OCI-LY3 (cell line): ENCODE results near the gene GALNT10.

Experiments used
- H2AFZ ChIP-seq: fragments of 200-600, 300-600 bp; shearing (Covaris generic); 2 replicates; pipeline ENCODE4 v1.6.0; 2014; ENCODE audit warnings: antibody characterized with exemption, low read depth, low read length
- H3K27ac ChIP-seq: fragments of 200-600, 300-600 bp; sonication (generic); 2 replicates; pipeline ENCODE4 v1.5.1; 2014; ENCODE audit warnings: mild to moderate bottlenecking, low read length, moderate library complexity, mixed read lengths
- H3K27me3 ChIP-seq: fragments of 200-600, 300-600 bp; sonication (generic); 2 replicates; pipeline ENCODE4 v1.6.1; 2014; ENCODE audit warnings: low read depth, low read length, mixed read lengths
- H3K36me3 ChIP-seq: fragments of 200-600, 300-600 bp; sonication (generic); replicated peaks from 2 replicates; pipeline ENCODE3; 2014; ENCODE audit warnings: low read depth, low read length, mixed read lengths
- H3K4me1 ChIP-seq: fragments of 300-600, 200-600 bp; sonication (generic); 2 replicates; pipeline ENCODE4 v1.6.1; 2014; ENCODE audit warnings: low read length, mixed read lengths
- H3K4me2 ChIP-seq: fragments of 200-600, 300-600 bp; sonication (generic); 2 replicates; pipeline ENCODE4 v1.6.1; 2014; ENCODE audit warnings: low read length, mixed read lengths
- H3K4me3 ChIP-seq: fragments of 300-600, 200-600 bp; sonication (generic); 2 replicates; pipeline ENCODE4 v1.5.1; 2014; ENCODE audit warnings: antibody characterized with exemption, mild to moderate bottlenecking, low read length, moderate library complexity
- H3K79me2 ChIP-seq: fragments of 300-600, 200-600 bp; shearing (Covaris generic); 2 replicates; pipeline ENCODE4 v1.6.1; 2014; ENCODE audit warnings: mild to moderate bottlenecking, low read length, mixed read lengths
- H3K9ac ChIP-seq: fragments of 300-600, 200-600 bp; shearing (Covaris generic); 2 replicates; pipeline ENCODE4 v1.6.0; 2014; ENCODE audit warnings: mild to moderate bottlenecking, low read length, moderate library complexity
- H3K9me3 ChIP-seq: fragments of 200-600, 300-600 bp; shearing (Covaris generic); 2 replicates; pipeline ENCODE4 v1.6.1; 2014; ENCODE audit warnings: low read length, mixed read lengths; ENCODE audit not compliant: insufficient read depth
- H4K20me1 ChIP-seq: fragments of 200-600, 300-600 bp; sonication (generic); 2 replicates; pipeline ENCODE4 v1.6.1; 2016; ENCODE audit warnings: low read length, mixed read lengths; ENCODE audit not compliant: insufficient read depth
- EZH2phosphoT487 ChIP-seq: fragments of 200-600 bp; shearing (Covaris generic); IDR thresholded peaks from 2 replicates; pipeline ENCODE4 v1.6.1; 2018; ENCODE audit warnings: antibody characterized with exemption, mixed run types, low read depth
- TF ChIP-seq, protein P1 (sequence below): fragments of 200-600, 300-600 bp; sonication (generic); IDR thresholded peaks from 2 replicates; pipeline ENCODE4 v1.5.1; 2014; ENCODE audit warnings: antibody characterized with exemption, low read length, low read depth

Gene GALNT10

DNA sequence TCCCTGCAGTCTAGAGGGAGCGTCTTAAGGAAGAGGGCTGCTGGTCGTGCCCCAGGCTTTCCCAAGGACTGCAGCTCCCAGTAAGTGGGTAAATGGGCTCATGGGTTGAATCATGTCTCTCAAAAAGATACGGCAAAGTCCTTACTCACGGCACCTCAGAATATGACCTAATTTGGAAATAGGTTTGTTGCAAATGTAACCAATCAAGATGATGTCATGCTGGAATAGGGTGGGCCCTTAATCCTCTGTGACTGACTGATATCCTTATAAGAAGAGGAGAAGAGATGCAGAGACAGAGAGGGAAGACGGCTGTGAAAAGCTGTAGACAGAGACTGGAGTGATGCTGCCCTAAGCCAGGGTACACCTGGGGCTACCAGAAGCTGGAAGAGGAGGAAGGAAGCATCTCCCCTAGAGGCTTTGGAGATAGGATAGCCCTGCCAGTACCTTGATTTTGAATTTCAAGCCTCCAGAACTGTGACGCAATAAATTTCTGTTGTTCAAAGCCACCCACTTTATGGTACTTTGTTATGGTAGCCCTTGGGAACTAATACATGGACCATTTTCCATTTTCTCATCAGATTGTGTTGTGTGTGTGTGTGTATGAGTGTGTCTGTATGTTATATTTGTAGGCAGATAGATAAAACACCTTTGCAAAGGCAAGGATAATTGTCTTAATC lies 15.0 kb downstream of the GALNT10 start:
- TF ChIP-seq, protein P1, sequence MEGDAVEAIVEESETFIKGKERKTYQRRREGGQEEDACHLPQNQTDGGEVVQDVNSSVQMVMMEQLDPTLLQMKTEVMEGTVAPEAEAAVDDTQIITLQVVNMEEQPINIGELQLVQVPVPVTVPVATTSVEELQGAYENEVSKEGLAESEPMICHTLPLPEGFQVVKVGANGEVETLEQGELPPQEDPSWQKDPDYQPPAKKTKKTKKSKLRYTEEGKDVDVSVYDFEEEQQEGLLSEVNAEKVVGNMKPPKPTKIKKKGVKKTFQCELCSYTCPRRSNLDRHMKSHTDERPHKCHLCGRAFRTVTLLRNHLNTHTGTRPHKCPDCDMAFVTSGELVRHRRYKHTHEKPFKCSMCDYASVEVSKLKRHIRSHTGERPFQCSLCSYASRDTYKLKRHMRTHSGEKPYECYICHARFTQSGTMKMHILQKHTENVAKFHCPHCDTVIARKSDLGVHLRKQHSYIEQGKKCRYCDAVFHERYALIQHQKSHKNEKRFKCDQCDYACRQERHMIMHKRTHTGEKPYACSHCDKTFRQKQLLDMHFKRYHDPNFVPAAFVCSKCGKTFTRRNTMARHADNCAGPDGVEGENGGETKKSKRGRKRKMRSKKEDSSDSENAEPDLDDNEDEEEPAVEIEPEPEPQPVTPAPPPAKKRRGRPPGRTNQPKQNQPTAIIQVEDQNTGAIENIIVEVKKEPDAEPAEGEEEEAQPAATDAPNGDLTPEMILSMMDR = no peak
- no peak for TF ChIP-seq EZH2phosphoT487
- no peak overlapping the region for H3K4me2 ChIP-seq

GRCh38 chr5:154206311-154206710 lies 15.8 kb downstream of the GALNT10 start:
- no peaks in the 10 kb centered on the region for H3K4me1 ChIP-seq
- H3K4me3 ChIP-seq = no peak overlapping the region
- H3K36me3 ChIP-seq = no peaks in the 10 kb centered on the region
- H3K9me3 ChIP-seq = no peaks in the 10 kb centered on the region
- no peak overlapping the region for H3K27ac ChIP-seq
- no peak overlapping the region for H2AFZ ChIP-seq
- H3K4me2 ChIP-seq = no peak overlapping the region
- no peak overlapping the region for H3K9ac ChIP-seq
- H4K20me1 ChIP-seq = no peaks in the 10 kb centered on the region
- TF ChIP-seq, protein P1 = no peak
- TF ChIP-seq EZH2phosphoT487 = no peak
- H3K79me2 ChIP-seq = no peaks in the 10 kb centered on the region
- H3K27me3 ChIP-seq = no peaks in the 10 kb centered on the region

More for the DNA sequence above, 15.0 kb downstream of the GALNT10 start:
- Histone ChIP-seq H3K4me1 (no peaks in the 10 kb centered on the region), H3K9ac (no peak overlapping the region), H3K36me3 (no peaks in the 10 kb centered on the region), H3K9me3 (no peaks in the 10 kb centered on the region), H3K27ac (no peak overlapping the region), H3K79me2 (no peaks in the 10 kb centered on the region), H2AFZ (no peak overlapping the region), H3K27me3 (no peaks in the 10 kb centered on the region), H4K20me1 (no peaks in the 10 kb centered on the region), H3K4me3 (no peak overlapping the region)

- H4K20me1 ChIP-seq = no peaks in the 10 kb centered on the region
- H2AFZ ChIP-seq = no peak overlapping the region
- no peaks in the 10 kb centered on the region for H3K27me3 ChIP-seq
- no peak for TF ChIP-seq EZH2phosphoT487
- TF ChIP-seq, protein P1 = no peak
- no peaks in the 10 kb centered on the region for H3K36me3 ChIP-seq
- no peaks in the 10 kb centered on the region for H3K9me3 ChIP-seq
- H3K27ac ChIP-seq = no peak overlapping the region
- H3K4me1 ChIP-seq = peaks cover 7% of the 10 kb centered on the region
- H3K79me2 ChIP-seq = no peaks in the 10 kb centered on the region
- H3K4me3 ChIP-seq = no peak overlapping the region
- H3K4me2 ChIP-seq = no peak overlapping the region
- no peak overlapping the region for H3K9ac ChIP-seq
Observed at GRCh38 chr5:154207204-154207603, 16.7 kb downstream of the GALNT10 start.

DNA sequence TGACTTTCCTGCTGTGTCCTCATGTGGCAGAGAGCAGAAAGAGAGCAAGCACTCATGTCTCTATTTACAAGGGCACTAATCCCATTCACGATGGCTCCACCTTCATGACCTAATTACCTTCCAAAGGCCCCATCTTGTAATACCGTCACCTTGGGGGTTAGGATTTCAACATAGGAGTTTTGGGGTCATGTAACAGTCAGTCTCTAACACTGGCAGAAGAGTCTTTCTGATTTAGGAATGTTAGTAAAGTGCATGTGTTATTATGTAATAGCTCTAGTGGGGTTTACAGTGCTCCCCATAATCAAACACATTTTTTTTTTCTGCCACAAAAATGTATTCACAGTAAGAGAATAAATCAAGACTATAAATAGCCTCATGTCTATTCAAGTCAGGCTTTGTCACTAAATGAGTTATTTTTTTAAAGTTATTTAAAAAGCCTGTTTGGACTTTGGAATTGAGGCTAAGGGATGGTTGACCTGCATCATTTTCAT lies 19.1 kb downstream of the GALNT10 start:
- no peak overlapping the region for H3K9ac ChIP-seq
- TF ChIP-seq, protein P1 = no peak
- TF ChIP-seq EZH2phosphoT487 = no peak
- H3K4me1 ChIP-seq = peaks cover 18% of the 10 kb centered on the region
- H3K4me2 ChIP-seq = no peak overlapping the region
- H3K27me3 ChIP-seq = no peaks in the 10 kb centered on the region
- H3K27ac ChIP-seq = no peak overlapping the region
- no peaks in the 10 kb centered on the region for H3K9me3 ChIP-seq
- no peaks in the 10 kb centered on the region for H3K36me3 ChIP-seq
- no peak overlapping the region for H3K4me3 ChIP-seq
- no peak overlapping the region for H2AFZ ChIP-seq
- no peaks in the 10 kb centered on the region for H4K20me1 ChIP-seq
- no peaks in the 10 kb centered on the region for H3K79me2 ChIP-seq
